HG02938 (cell line): Measurements from ENCODE around the gene SLC7A6OS.

Experiments
- ATAC-seq: cut with Tn5 transposase; IDR thresholded peaks from one replicate; pipeline ENCODE4 v1.9.1; 2021; ENCODE audit warnings: mild to moderate bottlenecking, moderate library complexity; ENCODE audit not compliant: unreplicated experiment

SLC7A6OS gene

GRCh38 chr16:68310774-68311511, at the start of gene SLC7A6OS, which contains the start of gene PRMT7:
Gene SLC7A6OS, minus strand, starts transcription at chr16:68310946. Its CDS starts 20 bp downstream, at chr16:68310926.
Gene PRMT7, plus strand, starts transcription at chr16:68311019. Its CDS starts 4,961 bp downstream, at chr16:68315980.
- peak; percentile 95 for ATAC-seq

GRCh38 chr16:68359398-68360191, 48.8 kb upstream of the SLC7A6OS start:
- no peak for ATAC-seq

GRCh38 chr16:68358951-68359350, 48.2 kb upstream of the SLC7A6OS start:
- ATAC-seq, result no peak

- no peak for ATAC-seq
These were observed 47.2 kb upstream of the SLC7A6OS start for GRCh38 chr16:68357923-68358322.

- ATAC-seq, result no peak
These were observed 46.8 kb upstream of the SLC7A6OS start for GRCh38 chr16:68357521-68357922.

- ATAC-seq, result peak; percentile 5
These were observed 46.2 kb upstream of the SLC7A6OS start for GRCh38 chr16:68356919-68357286.

GRCh38 chr16:68356249-68356918, 45.6 kb upstream of the SLC7A6OS start:
- ATAC-seq, result peak; percentile 73

GRCh38 chr16:68355447-68356248, 44.9 kb upstream of the SLC7A6OS start:
- ATAC-seq, result no peak

GRCh38 chr16:68354816-68355215, 44.1 kb upstream of the SLC7A6OS start:
- ATAC-seq, result no peak

GRCh38 chr16:68353366-68353765, 42.6 kb upstream of the SLC7A6OS start:
- ATAC-seq, result no peak

- no peak for ATAC-seq
These were observed 41.3 kb upstream of the SLC7A6OS start for GRCh38 chr16:68351991-68352431.

- no peak for ATAC-seq
These were observed 40.7 kb upstream of the SLC7A6OS start for GRCh38 chr16:68351463-68351862.

GRCh38 chr16:68350813-68351350, 40.1 kb upstream of the SLC7A6OS start:
- ATAC-seq, result no peak

GRCh38 chr16:68349838-68350410, 39.2 kb upstream of the SLC7A6OS start:
- ATAC-seq, result no peak

- ATAC-seq, result no peak
These were observed 38.1 kb upstream of the SLC7A6OS start for GRCh38 chr16:68348639-68349445.

GRCh38 chr16:68347605-68348004, 36.9 kb upstream of the SLC7A6OS start:
- ATAC-seq, result no peak

GRCh38 chr16:68346892-68347480, 36.2 kb upstream of the SLC7A6OS start:
- no peak for ATAC-seq

GRCh38 chr16:68345958-68346635, 35.4 kb upstream of the SLC7A6OS start:
- no peak for ATAC-seq
